ENCODE measurements around the gene ELMO2.

GRCh38 chr20:46331611-46332361 lies 74.6 kb downstream of the ELMO2 start:
- TF ChIP-seq, protein P1, sequence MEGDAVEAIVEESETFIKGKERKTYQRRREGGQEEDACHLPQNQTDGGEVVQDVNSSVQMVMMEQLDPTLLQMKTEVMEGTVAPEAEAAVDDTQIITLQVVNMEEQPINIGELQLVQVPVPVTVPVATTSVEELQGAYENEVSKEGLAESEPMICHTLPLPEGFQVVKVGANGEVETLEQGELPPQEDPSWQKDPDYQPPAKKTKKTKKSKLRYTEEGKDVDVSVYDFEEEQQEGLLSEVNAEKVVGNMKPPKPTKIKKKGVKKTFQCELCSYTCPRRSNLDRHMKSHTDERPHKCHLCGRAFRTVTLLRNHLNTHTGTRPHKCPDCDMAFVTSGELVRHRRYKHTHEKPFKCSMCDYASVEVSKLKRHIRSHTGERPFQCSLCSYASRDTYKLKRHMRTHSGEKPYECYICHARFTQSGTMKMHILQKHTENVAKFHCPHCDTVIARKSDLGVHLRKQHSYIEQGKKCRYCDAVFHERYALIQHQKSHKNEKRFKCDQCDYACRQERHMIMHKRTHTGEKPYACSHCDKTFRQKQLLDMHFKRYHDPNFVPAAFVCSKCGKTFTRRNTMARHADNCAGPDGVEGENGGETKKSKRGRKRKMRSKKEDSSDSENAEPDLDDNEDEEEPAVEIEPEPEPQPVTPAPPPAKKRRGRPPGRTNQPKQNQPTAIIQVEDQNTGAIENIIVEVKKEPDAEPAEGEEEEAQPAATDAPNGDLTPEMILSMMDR (IDR thresholded peaks at IDR 0.05), result no peak
- TF ChIP-seq EZH2phosphoT487 (IDR thresholded peaks at IDR 0.05), result no peak
- TF ChIP-seq EZH2 (IDR thresholded peaks at IDR 0.05), result no peak

All from neural progenitor cell (in vitro differentiated cells).